Natural killer cell treated with Interleukin-12 subunit alpha and Interleukin-12 subunit beta and Interleukin-15 and Interleukin-18, amount 100 ng/mL, for 72 hours (primary cell): Measurements from ENCODE around the gene MRPS27. TPM values are rescaled to one million over a fixed set of nuclear protein-coding genes. Genes with fewer than 3 reads are reported as not detected.
"Not testable (repeated sequence)": the region's sequence is repeated elsewhere in the genome, so short reads cannot be mapped to it uniquely, and the experiment has no call there.

ENCODE experiments used
- ATAC-seq, 2 donors: fragments of 150-1000 bp; cut with Tn5 transposase in 1 of 2; sonication (Bioruptor Pico), chemical (Tn5 transposase) in 1 of 2; 2 replicates each; pipeline ENCODE4 v1.10.0; 2021
- DNase-seq: peaks from one replicate; pipeline ENCODE4 v3.0.0; 2022; ENCODE audit warnings: low spot score
- H3K27ac Mint-ChIP-seq, 2 donors: 1 replicate in 1 of 2; 2 replicates in 1 of 2; pipeline ENCODE4 v1.8.0; 2022; ENCODE audit warnings: mixed read lengths in 2 of 2, mild to moderate bottlenecking in 1 of 2, moderate library complexity in 1 of 2
- H3K27me3 Mint-ChIP-seq, 2 donors: 1 replicate in 1 of 2; 2 replicates in 1 of 2; pipeline ENCODE4 v1.8.0; 2022; ENCODE audit warnings: mixed read lengths in 2 of 2
- H3K36me3 Mint-ChIP-seq: one replicate; pipeline ENCODE4 v1.8.0; 2022; ENCODE audit warnings: mixed read lengths
- H3K4me1 Mint-ChIP-seq, 2 donors: 1 replicate in 1 of 2; 2 replicates in 1 of 2; pipeline ENCODE4 v1.8.0; 2022; ENCODE audit warnings: low read depth in 2 of 2, mixed read lengths in 2 of 2, mild to moderate bottlenecking in 1 of 2
- H3K4me3 Mint-ChIP-seq: one replicate; pipeline ENCODE4 v1.8.0; 2022; ENCODE audit warnings: mixed read lengths
- H3K9me3 Mint-ChIP-seq: 2 replicates; pipeline ENCODE4 v1.8.0; 2022; ENCODE audit warnings: mixed read lengths
- total RNA-seq, 2 donors: library from RNA; stranded (reverse); gene quantifications; one replicate each; pipeline ENCODE4 v1.2.3, GENCODE V29; 2022

MRPS27 gene
- total RNA-seq, 2 donors from 2014 or later, result 43.1 to 61.0 TPM

GRCh38 chr5:72308853-72309191 lies 11.2 kb downstream of the MRPS27 start:
- DNase-seq, result no peak
- Mint-ChIP-seq H3K4me1 (peaks cover 17 to 28% of the 10 kb centered on the region in 2 donors), H3K9me3 (no peaks in the 10 kb centered on the region), H3K27me3 (no peaks in the 10 kb centered on the region), H3K4me3 (peak overlapping the region; percentile 73), H3K36me3 (peaks cover 9% of the 10 kb centered on the region), H3K27ac (peak overlapping the region; percentile 82 to 83)
- ATAC-seq, result no peak

DNA sequence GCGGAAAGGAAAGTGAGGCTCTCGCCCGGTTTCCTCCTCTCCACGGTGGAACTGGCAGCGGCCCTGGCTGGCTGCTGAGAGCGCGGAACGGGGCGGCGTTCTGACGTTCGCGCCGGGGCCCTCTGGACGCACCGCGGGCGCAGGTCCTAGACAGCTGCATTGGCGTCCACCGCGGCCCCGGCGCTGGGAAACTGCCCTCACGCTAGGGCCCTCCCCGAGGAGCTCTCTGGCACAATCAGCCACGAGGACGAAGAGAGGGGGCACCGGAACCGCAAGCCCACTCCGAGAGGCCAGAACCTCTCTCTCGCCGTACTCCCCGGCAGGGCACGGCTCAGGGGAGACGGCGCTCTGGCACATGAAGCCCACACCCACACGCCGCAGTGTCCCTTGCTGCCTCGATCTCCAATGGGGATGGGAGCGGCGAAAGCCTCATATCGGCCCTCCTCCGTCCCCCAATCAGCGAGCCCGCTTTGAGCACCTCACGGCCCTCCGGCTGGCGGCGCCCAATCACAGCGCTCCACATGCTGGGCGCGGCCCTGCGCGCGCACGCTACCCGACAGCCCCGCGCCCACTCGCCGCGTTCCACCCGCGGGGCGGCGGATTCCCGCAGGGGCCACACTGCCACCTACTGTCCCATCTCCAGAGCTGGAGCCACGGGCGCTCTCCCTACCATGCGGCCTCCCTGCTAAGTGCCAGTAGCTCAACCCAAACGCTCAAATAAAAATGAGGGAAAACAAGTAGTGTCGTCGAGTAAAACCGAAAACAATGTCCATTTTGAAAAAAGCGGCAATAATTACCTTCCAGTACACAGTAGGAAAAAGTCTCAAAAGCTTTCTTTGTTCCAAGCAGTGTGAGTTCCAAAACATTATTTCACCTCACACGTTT lies 11.8 kb downstream of the MRPS27 start:
- H3K27ac Mint-ChIP-seq, result peak overlapping the region; percentile 82 to 83
- no peaks in the 10 kb centered on the region for H3K27me3 Mint-ChIP-seq
- H3K4me3 Mint-ChIP-seq, result peak overlapping the region; percentile 73
- no peaks in the 10 kb centered on the region for H3K9me3 Mint-ChIP-seq
- H3K36me3 Mint-ChIP-seq, result peaks cover 4% of the 10 kb centered on the region
- peaks cover 18 to 33% of the 10 kb centered on the region in 2 donors for H3K4me1 Mint-ChIP-seq
- DNase-seq (peak; percentile 98), ATAC-seq (peak; percentile 98 to 99)

- ATAC-seq (no peak), DNase-seq (no peak)
- Mint-ChIP-seq H3K4me1 (peaks cover 20 to 39% of the 10 kb centered on the region in 2 donors), H3K9me3 (no peaks in the 10 kb centered on the region), H3K36me3 (no peaks in the 10 kb centered on the region), H3K4me3 (peak overlapping the region; percentile 73), H3K27ac (peak overlapping the region; percentile 82 to 83), H3K27me3 (no peaks in the 10 kb centered on the region)
These were observed 12.5 kb downstream of the MRPS27 start for GRCh38 chr5:72307573-72307967.

DNA sequence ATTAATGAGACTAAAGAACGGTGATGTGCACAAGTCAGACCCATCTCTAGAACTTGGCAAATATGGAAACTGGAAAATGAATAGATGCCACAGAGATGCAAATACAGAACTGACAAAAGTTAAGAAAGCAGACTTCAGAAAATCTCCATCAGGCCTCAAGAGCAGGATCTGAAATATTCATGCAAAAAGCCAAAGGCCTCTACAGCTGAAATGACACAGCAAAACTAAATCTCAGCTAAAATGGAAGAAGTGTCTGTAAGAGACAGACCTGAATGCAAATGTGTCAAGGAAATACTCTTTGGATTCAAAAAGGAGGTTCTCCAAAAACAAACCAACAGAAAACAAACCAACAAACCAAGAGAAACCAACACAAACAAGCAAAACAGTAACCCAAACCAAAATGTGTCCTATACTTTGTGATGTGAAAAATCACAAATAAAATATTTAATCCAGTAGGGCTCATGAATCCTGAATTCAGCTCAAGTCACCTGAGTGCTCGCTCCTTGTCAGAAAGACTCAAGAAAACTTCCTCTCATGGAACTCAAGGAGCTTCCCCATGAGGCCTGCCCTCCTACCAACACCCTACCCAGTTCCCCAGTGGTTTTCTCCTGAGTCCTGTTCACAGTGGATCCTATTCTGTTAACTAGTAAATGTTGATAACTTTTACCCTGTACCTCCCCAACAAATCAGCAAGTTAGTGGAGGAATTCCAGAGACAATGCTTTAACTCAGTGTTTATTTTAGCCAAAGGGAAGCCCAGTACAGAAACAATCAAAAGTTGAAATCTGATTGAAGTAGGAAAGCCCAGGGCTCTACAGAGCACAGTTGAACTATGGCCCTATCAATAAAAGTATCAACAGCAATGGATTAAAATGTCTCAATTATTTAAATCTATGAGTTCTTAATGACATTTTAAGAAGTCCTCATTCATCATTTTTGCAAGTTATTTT lies 14.6 kb downstream of the MRPS27 start:
- Mint-ChIP-seq H3K36me3 (no peaks in the 10 kb centered on the region), H3K4me3 (no peak overlapping the region), H3K27me3 (no peaks in the 10 kb centered on the region), H3K4me1 (peaks cover 23 to 43% of the 10 kb centered on the region in 2 donors), H3K9me3 (no peaks in the 10 kb centered on the region), H3K27ac (peak overlapping the region; percentile 2 to 65)
- DNase-seq (no peak), ATAC-seq (no peak)

GRCh38 chr5:72302171-72302570 lies 17.9 kb downstream of the MRPS27 start:
- ATAC-seq (no peak), DNase-seq (no peak)
- Mint-ChIP-seq H3K36me3 (peaks cover 4% of the 10 kb centered on the region), H3K27ac (no peak overlapping the region), H3K27me3 (no peaks in the 10 kb centered on the region), H3K9me3 (no peaks in the 10 kb centered on the region), H3K4me1 (peaks cover 34 to 54% of the 10 kb centered on the region in 2 donors), H3K4me3 (no peak overlapping the region)

- Mint-ChIP-seq H3K4me3 (no peak overlapping the region), H3K27ac (no peak overlapping the region), H3K36me3 (peaks cover 4% of the 10 kb centered on the region), H3K4me1 (peaks cover 34 to 52% of the 10 kb centered on the region in 2 donors), H3K9me3 (no peaks in the 10 kb centered on the region), H3K27me3 (no peaks in the 10 kb centered on the region)
- DNase-seq (no peak), ATAC-seq (no peak)
These were observed 18.5 kb downstream of the MRPS27 start for GRCh38 chr5:72301557-72301956.

GRCh38 chr5:72300590-72301339 lies 19.3 kb downstream of the MRPS27 start:
- Mint-ChIP-seq H3K27ac (no peak overlapping the region), H3K27me3 (no peaks in the 10 kb centered on the region), H3K4me3 (no peak overlapping the region), H3K4me1 (peaks cover 34 to 51% of the 10 kb centered on the region in 2 donors), H3K9me3 (no peaks in the 10 kb centered on the region), H3K36me3 (peaks cover 4% of the 10 kb centered on the region)
- DNase-seq (no peak), ATAC-seq (no peak)

- Mint-ChIP-seq H3K27ac (no peak overlapping the region), H3K36me3 (peaks cover 11% of the 10 kb centered on the region), H3K9me3 (no peaks in the 10 kb centered on the region), H3K4me1 (peaks cover 26 to 37% of the 10 kb centered on the region in 2 donors), H3K27me3 (no peaks in the 10 kb centered on the region), H3K4me3 (no peak overlapping the region)
- DNase-seq, result no peak
- ATAC-seq, result no peak
These were observed 21.3 kb downstream of the MRPS27 start for GRCh38 chr5:72298711-72299110.

DNA sequence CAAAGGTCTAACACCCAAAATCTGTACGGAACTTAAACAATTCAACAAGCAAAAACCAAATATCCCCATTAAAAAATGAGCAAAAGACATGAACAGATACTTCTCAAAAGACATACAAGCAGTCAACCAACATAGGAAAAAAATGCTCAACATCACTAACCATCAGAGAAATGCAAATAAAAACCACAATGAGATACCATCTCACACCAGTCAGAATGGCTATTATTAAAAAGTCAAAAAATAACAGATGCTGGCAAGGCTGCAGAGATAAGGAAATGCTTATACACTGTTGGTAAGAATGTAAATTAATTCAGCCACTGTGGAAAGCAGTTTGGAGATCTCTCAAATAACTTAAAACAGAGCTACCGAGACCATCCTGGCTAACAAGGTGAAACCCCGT lies 21.9 kb downstream of the MRPS27 start:
- not testable (repeated sequence) for H3K4me3 Mint-ChIP-seq, H3K9me3 Mint-ChIP-seq, H3K27me3 Mint-ChIP-seq, DNase-seq, ATAC-seq
- H3K36me3 Mint-ChIP-seq, result peaks cover 11% of the 10 kb centered on the region
- H3K4me1 Mint-ChIP-seq, result peaks cover 25 to 33% of the 10 kb centered on the region in 2 donors
- peak overlapping the region in 1 of 2 donors; percentile 25 for H3K27ac Mint-ChIP-seq

DNA sequence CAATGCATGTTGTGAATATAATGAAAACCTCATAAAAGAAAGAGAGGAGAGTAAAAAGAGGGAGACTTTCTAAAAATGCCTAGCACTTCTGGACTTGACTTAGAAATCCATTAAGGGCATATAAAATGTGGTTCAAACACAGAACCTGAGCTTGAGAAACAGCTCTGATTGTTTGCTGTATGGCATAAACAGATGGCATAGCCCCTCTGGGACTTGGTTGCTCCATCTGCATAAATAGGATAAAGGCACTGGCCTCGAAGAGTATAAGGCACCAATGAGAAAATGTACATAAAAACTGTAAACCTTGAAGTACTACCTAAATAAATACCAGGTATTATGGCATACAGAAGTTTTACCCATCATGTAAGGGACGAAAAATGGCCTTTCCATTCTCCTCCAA lies 23.8 kb downstream of the MRPS27 start:
- Mint-ChIP-seq H3K4me1 (peaks cover 23 to 27% of the 10 kb centered on the region in 2 donors), H3K4me3 (no peak overlapping the region), H3K27ac (no peak overlapping the region), H3K36me3 (peaks cover 11% of the 10 kb centered on the region), H3K27me3 (no peaks in the 10 kb centered on the region), H3K9me3 (no peaks in the 10 kb centered on the region)
- DNase-seq (no peak), ATAC-seq (no peak)

DNA sequence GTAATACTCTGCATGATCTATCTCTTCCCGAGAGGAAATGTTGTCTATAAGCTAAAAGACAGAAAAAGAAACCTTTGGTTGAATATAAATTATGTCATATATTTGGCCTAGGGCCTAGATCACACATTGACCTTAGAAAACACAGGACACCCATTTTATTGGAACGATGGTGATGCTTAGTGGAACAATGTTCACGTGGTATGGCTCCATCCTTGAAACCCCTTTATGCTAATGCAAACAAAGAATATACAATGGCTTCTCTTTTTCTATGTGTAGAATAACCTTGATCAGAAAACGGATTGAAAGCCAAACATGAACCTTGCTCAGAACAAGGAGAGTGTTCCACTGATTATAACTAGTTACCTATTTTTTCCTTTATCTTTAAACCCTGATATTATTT lies 24.5 kb downstream of the MRPS27 start:
- peaks cover 21 to 24% of the 10 kb centered on the region in 2 donors for H3K4me1 Mint-ChIP-seq
- no peaks in the 10 kb centered on the region for H3K9me3 Mint-ChIP-seq
- no peaks in the 10 kb centered on the region for H3K27me3 Mint-ChIP-seq
- H3K36me3 Mint-ChIP-seq, result peaks cover 11% of the 10 kb centered on the region
- no peak overlapping the region for H3K4me3 Mint-ChIP-seq
- H3K27ac Mint-ChIP-seq, result no peak overlapping the region
- ATAC-seq (no peak), DNase-seq (no peak)

- no peak overlapping the region for H3K27ac Mint-ChIP-seq
- H3K9me3 Mint-ChIP-seq, result no peaks in the 10 kb centered on the region
- peaks cover 11% of the 10 kb centered on the region for H3K36me3 Mint-ChIP-seq
- H3K4me3 Mint-ChIP-seq, result no peak overlapping the region
- peaks cover 11 to 13% of the 10 kb centered on the region in 2 donors for H3K4me1 Mint-ChIP-seq
- ATAC-seq (no peak), DNase-seq (no peak)
- no peaks in the 10 kb centered on the region for H3K27me3 Mint-ChIP-seq
These were observed 25.6 kb downstream of the MRPS27 start for GRCh38 chr5:72294473-72294872.

GRCh38 chr5:72293495-72294055 lies 26.5 kb downstream of the MRPS27 start:
- H3K36me3 Mint-ChIP-seq, result peaks cover 11% of the 10 kb centered on the region
- DNase-seq (no peak), ATAC-seq (no peak)
- H3K27ac Mint-ChIP-seq, result no peak overlapping the region
- no peak overlapping the region for H3K4me3 Mint-ChIP-seq
- H3K4me1 Mint-ChIP-seq, result peaks cover 5 to 6% of the 10 kb centered on the region in 2 donors
- H3K27me3 Mint-ChIP-seq, result no peaks in the 10 kb centered on the region
- no peaks in the 10 kb centered on the region for H3K9me3 Mint-ChIP-seq
